Measurements from ENCODE around the gene RBMS2. TPM values are rescaled to one million over a fixed set of nuclear protein-coding genes. Genes with fewer than 3 reads are reported as not detected.

The RBMS2 gene
- polyA plus RNA-seq, 1 donor (not counting 4 experiments of a cell fraction or from before 2014, with no cell fraction given): 64.5 TPM

- TF ChIP-seq CTCF (optimal IDR thresholded peaks at IDR 0.05 in 1 of 3, IDR thresholded peaks at IDR 0.05 in 1 of 3, conservative IDR thresholded peaks at IDR 0.05 in 1 of 3; ENCODE audit: extremely low read depth in 1 of 3, insufficient read depth in 2 of 3, low read length in 3 of 3) (no peak), EZH2 (IDR thresholded peaks at IDR 0.05; ENCODE audit: low read length) (no peak)
- no peak overlapping the region for H3K4me3 ChIP-seq (ENCODE audit: control insufficient read depth in 2 of 3, extremely low read depth in 1 of 3, insufficient read depth in 2 of 3, low read depth in 1 of 3, low read length in 3 of 3)
- H3K27me3 ChIP-seq (ENCODE audit: control insufficient read depth, extremely low read depth, insufficient read depth, low read length): no peaks in the 10 kb centered on the region
- no peaks in the 10 kb centered on the region for H4K20me1 ChIP-seq (ENCODE audit: control insufficient read depth, extremely low read depth, insufficient read depth, low read length)
- H3K27ac ChIP-seq (ENCODE audit: control insufficient read depth, insufficient read depth, low read length): no peak overlapping the region
- H3K9me3 ChIP-seq (ENCODE audit: control insufficient read depth, low read depth, low read length): no peaks in the 10 kb centered on the region
- H2AFZ ChIP-seq (ENCODE audit: control insufficient read depth, low read length): no peak overlapping the region
- H3K9me1 ChIP-seq (ENCODE audit: control insufficient read depth, extremely low read depth, insufficient read depth, low read length): no peaks in the 10 kb centered on the region
- peaks cover 36 to 47% of the 10 kb centered on the region in 2 experiments for H3K36me3 ChIP-seq (ENCODE audit: control insufficient read depth in 2 of 2, extremely low read depth in 1 of 2, insufficient read depth in 2 of 2, low read length in 2 of 2)
- no peak overlapping the region for H3K4me2 ChIP-seq (ENCODE audit: control insufficient read depth, extremely low read depth, insufficient read depth, low read depth, low read length)
- no peak for FAIRE-seq
- dilution Hi-C loops (cut with MboI; ENCODE audit: extremely low pct_ligation_motif_present, low sequenced_read_pairs): no loop called here
- H3K9ac ChIP-seq (ENCODE audit: control insufficient read depth, extremely low read depth, insufficient read depth, low read length): no peak overlapping the region
- peaks cover 8% of the 10 kb centered on the region for H3K4me1 ChIP-seq (ENCODE audit: control insufficient read depth, extremely low read depth, insufficient read depth, low read length)
- no peaks in the 10 kb centered on the region for H3K79me2 ChIP-seq (ENCODE audit: control insufficient read depth, insufficient read depth, low read length)
- no peak for DNase-seq (ENCODE audit: low read depth, low spot score)
Observed at GRCh38 chr12:56591961-56592360, 70.3 kb downstream of the RBMS2 start.

GRCh38 chr12:56593909-56594621 lies 72.4 kb downstream of the RBMS2 start:
- Histone ChIP-seq H3K79me2 (ENCODE audit: control insufficient read depth, insufficient read depth, low read length) (no peaks in the 10 kb centered on the region), H3K9me1 (ENCODE audit: control insufficient read depth, extremely low read depth, insufficient read depth, low read length) (no peaks in the 10 kb centered on the region), H3K4me2 (ENCODE audit: control insufficient read depth, extremely low read depth, insufficient read depth, low read depth, low read length) (no peak overlapping the region), H3K9me3 (ENCODE audit: control insufficient read depth, low read depth, low read length) (no peaks in the 10 kb centered on the region), H3K9ac (ENCODE audit: control insufficient read depth, extremely low read depth, insufficient read depth, low read length) (no peak overlapping the region), H4K20me1 (ENCODE audit: control insufficient read depth, extremely low read depth, insufficient read depth, low read length) (no peaks in the 10 kb centered on the region), H3K4me3 (ENCODE audit: control insufficient read depth in 2 of 3, extremely low read depth in 1 of 3, insufficient read depth in 2 of 3, low read depth in 1 of 3, low read length in 3 of 3) (no peak overlapping the region), H2AFZ (ENCODE audit: control insufficient read depth, low read length) (no peak overlapping the region), H3K36me3 (ENCODE audit: control insufficient read depth in 2 of 2, extremely low read depth in 1 of 2, insufficient read depth in 2 of 2, low read length in 2 of 2) (peaks cover 35 to 36% of the 10 kb centered on the region in 2 experiments), H3K4me1 (ENCODE audit: control insufficient read depth, extremely low read depth, insufficient read depth, low read length) (peaks cover 8% of the 10 kb centered on the region), H3K27ac (ENCODE audit: control insufficient read depth, insufficient read depth, low read length) (peak overlapping the region; percentile 15), H3K27me3 (ENCODE audit: control insufficient read depth, extremely low read depth, insufficient read depth, low read length) (no peaks in the 10 kb centered on the region)
- TF ChIP-seq EZH2 (IDR thresholded peaks at IDR 0.05; ENCODE audit: low read length): no peak
- TF ChIP-seq CTCF (optimal IDR thresholded peaks at IDR 0.05 in 1 of 3, IDR thresholded peaks at IDR 0.05 in 1 of 3, conservative IDR thresholded peaks at IDR 0.05 in 1 of 3; ENCODE audit: extremely low read depth in 1 of 3, insufficient read depth in 2 of 3, low read length in 3 of 3): peak; percentile 77 to 94 (median 84)
- dilution Hi-C loops (cut with MboI; ENCODE audit: extremely low pct_ligation_motif_present, low sequenced_read_pairs): no loop called here
- no peak for FAIRE-seq
- peak; percentile 32 for DNase-seq (ENCODE audit: low read depth, low spot score)
